Measurements from ENCODE around the gene CRB1.

DNA sequence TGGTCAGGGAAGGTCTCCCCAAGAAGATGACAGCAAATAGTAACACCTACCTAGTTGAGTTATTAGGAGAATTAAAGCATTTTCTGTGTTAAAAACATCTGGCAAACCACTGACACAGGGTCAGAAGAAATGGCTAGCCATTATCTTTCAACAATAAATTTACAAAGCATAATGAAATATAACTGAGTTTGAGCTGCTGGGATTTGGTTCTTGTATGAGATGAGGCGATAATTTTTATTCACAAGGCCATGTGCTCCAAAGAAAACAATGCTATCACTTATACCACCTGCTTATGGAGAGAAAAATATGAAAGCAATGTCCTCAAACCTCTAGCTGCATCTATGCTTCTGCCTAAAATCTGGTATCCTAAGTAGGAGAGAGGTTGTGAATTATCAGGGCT, 202.3 kb downstream of the CRB1 start:
- TF ChIP-seq, protein P1, sequence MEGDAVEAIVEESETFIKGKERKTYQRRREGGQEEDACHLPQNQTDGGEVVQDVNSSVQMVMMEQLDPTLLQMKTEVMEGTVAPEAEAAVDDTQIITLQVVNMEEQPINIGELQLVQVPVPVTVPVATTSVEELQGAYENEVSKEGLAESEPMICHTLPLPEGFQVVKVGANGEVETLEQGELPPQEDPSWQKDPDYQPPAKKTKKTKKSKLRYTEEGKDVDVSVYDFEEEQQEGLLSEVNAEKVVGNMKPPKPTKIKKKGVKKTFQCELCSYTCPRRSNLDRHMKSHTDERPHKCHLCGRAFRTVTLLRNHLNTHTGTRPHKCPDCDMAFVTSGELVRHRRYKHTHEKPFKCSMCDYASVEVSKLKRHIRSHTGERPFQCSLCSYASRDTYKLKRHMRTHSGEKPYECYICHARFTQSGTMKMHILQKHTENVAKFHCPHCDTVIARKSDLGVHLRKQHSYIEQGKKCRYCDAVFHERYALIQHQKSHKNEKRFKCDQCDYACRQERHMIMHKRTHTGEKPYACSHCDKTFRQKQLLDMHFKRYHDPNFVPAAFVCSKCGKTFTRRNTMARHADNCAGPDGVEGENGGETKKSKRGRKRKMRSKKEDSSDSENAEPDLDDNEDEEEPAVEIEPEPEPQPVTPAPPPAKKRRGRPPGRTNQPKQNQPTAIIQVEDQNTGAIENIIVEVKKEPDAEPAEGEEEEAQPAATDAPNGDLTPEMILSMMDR (IDR thresholded peaks at IDR 0.05; ENCODE audit: low read length) = no peak
- no peak for TF ChIP-seq EZH2 (IDR thresholded peaks at IDR 0.05; ENCODE audit: borderline replicate concordance, low read length)

All from OCI-LY1 (cell line).